CD4-positive, alpha-beta T cell (primary cell): ENCODE measurements around the gene AIMP1. TPM values are rescaled to one million over a fixed set of nuclear protein-coding genes. Genes with fewer than 3 reads are reported as not detected.

Experiments
- ATAC-seq: fragments of 200-7000 bp; cut with Tn5 transposase; one replicate; pipeline ENCODE4 v1.10.0; 2022; ENCODE audit warnings: mild to moderate bottlenecking; ENCODE audit not compliant: poor library complexity
- CTCF ChIA-PET: fragments of 350-600 bp; sonication (Branson Sonifier 250); formaldehyde crosslinking; loops from one replicate; lab custom pipeline; 2021; ENCODE audit warnings: antibody characterized with exemption, inconsistent platforms; lab: Charles Lee
- POLR2A ChIA-PET: fragments of 350-600 bp; sonication (Branson Sonifier 250); formaldehyde crosslinking; loops from one replicate; lab custom pipeline; 2021; ENCODE audit warnings: antibody characterized with exemption, inconsistent platforms; lab: Charles Lee
- DNase-seq, 14 experiments: peaks; one replicate each; pipeline ENCODE4 v3.0.0-alpha.2; 2013 to 2020; ENCODE audit warnings: mixed read lengths in 2 of 14
- H3K27ac ChIP-seq, 2 donors: one replicate each; pipeline versions ENCODE4 v1.5.1 to v1.7.0; 2013; ENCODE audit warnings: low read length in 2 of 2, low read depth in 1 of 2, mild to moderate bottlenecking in 1 of 2
- H3K27me3 ChIP-seq, 2 experiments: 1 replicate in 1 of 2; 2 replicates in 1 of 2; pipeline versions ENCODE4 v1.6.1 to v1.7.0; 2013; ENCODE audit warnings: low read length in 2 of 2, control low read depth in 1 of 2, mild to moderate bottlenecking in 1 of 2, moderate library complexity in 1 of 2; ENCODE audit not compliant: insufficient read depth in 2 of 2, control insufficient read depth in 1 of 2
- H3K36me3 ChIP-seq: one replicate; pipeline ENCODE4 v1.6.1; 2013; ENCODE audit warnings: low read length, control low read depth; ENCODE audit not compliant: insufficient read depth
- H3K4me1 ChIP-seq: one replicate; pipeline ENCODE4 v1.6.1; 2013; ENCODE audit warnings: low read length, control low read depth; ENCODE audit not compliant: insufficient read depth
- H3K4me3 ChIP-seq: one replicate; pipeline ENCODE4 v1.5.1; 2013; ENCODE audit warnings: mild to moderate bottlenecking, low read length, moderate library complexity
- H3K9me3 ChIP-seq, 2 experiments: 1 replicate in 1 of 2; 2 replicates in 1 of 2; pipeline versions ENCODE4 v1.6.1 to v1.7.0; 2013; ENCODE audit warnings: low read length in 2 of 2, mild to moderate bottlenecking in 2 of 2, control low read depth in 1 of 2, moderate library complexity in 1 of 2; ENCODE audit not compliant: control insufficient read depth in 1 of 2, insufficient read depth in 1 of 2
- H3K27ac Mint-ChIP-seq: one replicate; pipeline ENCODE4 v1.8.0; 2020; ENCODE audit warnings: mixed read lengths
- H3K27me3 Mint-ChIP-seq: one replicate; pipeline ENCODE4 v1.8.0; 2021; ENCODE audit warnings: mixed read lengths
- H3K36me3 Mint-ChIP-seq: one replicate; pipeline ENCODE4 v1.8.0; 2021; ENCODE audit warnings: low read depth, mixed read lengths
- H3K4me1 Mint-ChIP-seq: one replicate; pipeline ENCODE4 v1.8.0; 2021; ENCODE audit warnings: low read depth, mixed read lengths
- H3K4me3 Mint-ChIP-seq: one replicate; pipeline ENCODE4 v1.8.0; 2020; ENCODE audit warnings: mild to moderate bottlenecking, mixed read lengths
- H3K9me3 Mint-ChIP-seq: one replicate; pipeline ENCODE4 v1.8.0; 2020; ENCODE audit warnings: mixed read lengths
- CTCF ChIP-seq: fragments of 200-600 bp; IDR thresholded peaks from one replicate; pipeline ENCODE4 v1.8.0; 2022; ENCODE audit warnings: antibody characterized with exemption, mild to moderate bottlenecking
- intact Hi-C, 2 experiments: fragments of 100-400 bp; cut with DNase I in 1 of 2; cut with micrococcal nuclease in 1 of 2; formaldehyde crosslinking; loops; one replicate each; pipeline versions ENCODE4 v1.15.1 to v1.9.0; 2023 to 2025; cut with DNase I, micrococcal nuclease
- total RNA-seq, 174 experiments: library from RNA in 2 of 174; stranded (reverse) in 2 of 174; gene quantifications; one replicate each; pipeline ENCODE4 v1.2.3 and lab custom pipeline; 2021 to 2026

Gene AIMP1
- total RNA-seq, 2 experiments from 2014 or later, result 75.4 to 77.8 TPM

DNA sequence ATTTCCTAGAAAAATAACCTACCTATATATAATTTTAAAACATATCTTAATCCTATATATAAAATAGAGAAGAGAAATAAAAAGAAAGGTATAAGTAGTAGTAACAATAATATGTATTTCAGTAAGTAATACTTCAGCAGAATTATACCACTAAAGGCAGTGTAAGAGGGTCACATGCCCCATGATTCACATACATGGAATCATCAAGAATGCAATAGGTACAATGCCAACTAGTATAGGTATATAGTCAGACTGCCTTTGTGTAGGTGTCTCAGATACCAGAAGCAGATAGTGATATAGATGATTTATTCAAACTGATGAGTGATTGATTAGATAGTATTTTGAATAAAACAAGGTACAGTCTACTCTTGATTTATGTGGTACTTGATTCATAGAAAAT lies 9.4 kb downstream of the AIMP1 start:
- Mint-ChIP-seq H3K9me3 (no peaks in the 10 kb centered on the region), H3K4me1 (peaks cover 21% of the 10 kb centered on the region), H3K36me3 (peaks cover 80% of the 10 kb centered on the region), H3K27me3 (no peaks in the 10 kb centered on the region), H3K27ac (no peak overlapping the region), H3K4me3 (no peak overlapping the region)
- no peak overlapping the region for H3K4me3 ChIP-seq
- no peak for DNase-seq
- TF ChIP-seq CTCF, result no peak
- H3K36me3 ChIP-seq, result peaks cover 55% of the 10 kb centered on the region
- intact Hi-C loops, result no loop called here
- H3K27me3 ChIP-seq, result no peaks in the 10 kb centered on the region
- peaks cover 3% of the 10 kb centered on the region for H3K4me1 ChIP-seq
- CTCF ChIA-PET, result no interaction called here
- ATAC-seq, result no peak
- H3K27ac ChIP-seq, result no peak overlapping the region
- H3K9me3 ChIP-seq, result peaks cover 0 to 6% of the 10 kb centered on the region in 2 experiments
- POLR2A ChIA-PET, result no interaction called here

GRCh38 chr4:106329041-106329618 lies 12.8 kb downstream of the AIMP1 start:
- ATAC-seq, result peak; percentile 78
- H3K4me3 Mint-ChIP-seq, result no peak overlapping the region
- CTCF ChIA-PET, result interaction anchor here (0.7 to 1.2 kb wide), 2 partner anchors 9 to 21 kb away, joined by 3 to 4 read pairs; no protein-coding TSS in a partner anchor
- H3K4me1 ChIP-seq, result no peaks in the 10 kb centered on the region
- H3K27ac Mint-ChIP-seq, result no peak overlapping the region
- peaks cover 16% of the 10 kb centered on the region for H3K4me1 Mint-ChIP-seq
- POLR2A ChIA-PET, result interaction anchor here (0.6 to 2.1 kb wide), 2 partner anchors 13 to 44 kb away, joined by 4 to 7 read pairs; partner anchors contain the start of genes AIMP1 and TBCK
- H3K27me3 Mint-ChIP-seq, result no peaks in the 10 kb centered on the region
- intact Hi-C loops, result no loop called here
- H3K9me3 Mint-ChIP-seq, result no peaks in the 10 kb centered on the region
- DNase-seq, result peak in 3 of 14 experiments; percentile 23 to 39 (median 31)
- H3K36me3 ChIP-seq, result peaks cover 88% of the 10 kb centered on the region
- peaks cover 91% of the 10 kb centered on the region for H3K36me3 Mint-ChIP-seq
- no peaks in the 10 kb centered on the region for H3K9me3 ChIP-seq
- peak; percentile 61 for TF ChIP-seq CTCF
- H3K4me3 ChIP-seq, result no peak overlapping the region
- H3K27me3 ChIP-seq, result no peaks in the 10 kb centered on the region
- H3K27ac ChIP-seq, result no peak overlapping the region

GRCh38 chr4:106333186-106333585 lies 16.8 kb downstream of the AIMP1 start:
- CTCF ChIA-PET, result no interaction called here
- intact Hi-C loops, result no loop called here

More at GRCh38 chr4:106333186-106333585, 16.8 kb downstream of the AIMP1 start:
- DNase-seq (no peak), ATAC-seq (no peak)
- Mint-ChIP-seq H3K9me3 (peaks cover 9% of the 10 kb centered on the region), H3K4me3 (no peak overlapping the region), H3K27ac (no peak overlapping the region), H3K36me3 (peaks cover 95% of the 10 kb centered on the region), H3K27me3 (no peaks in the 10 kb centered on the region), H3K4me1 (peaks cover 20% of the 10 kb centered on the region)
- Histone ChIP-seq H3K4me1 (no peaks in the 10 kb centered on the region), H3K4me3 (no peak overlapping the region), H3K9me3 (peaks cover 2 to 9% of the 10 kb centered on the region in 2 experiments), H3K36me3 (peaks cover 96% of the 10 kb centered on the region), H3K27me3 (no peaks in the 10 kb centered on the region), H3K27ac (no peak overlapping the region)
- no peak for TF ChIP-seq CTCF
- POLR2A ChIA-PET, result interaction anchor here (1.0 kb wide), 1 partner anchor 17 kb away, joined by 3 read pairs; the partner anchor contains the start of gene TBCK
